Stimulated activated CD8-positive, alpha-beta memory T cell treated with anti-CD3 and anti-CD28 coated beads, Interleukin-7, amount 100 ng/mL, for 24 hours (primary cell): ENCODE data around the gene UBE2J1.
"Not testable (repeated sequence)": the region's sequence is repeated elsewhere in the genome, so short reads cannot be mapped to it uniquely, and the experiment has no call there.

Source experiments
- DNase-seq: peaks from one replicate; pipeline ENCODE4 v3.0.0-alpha.2; 2020; ENCODE audit warnings: low read depth

UBE2J1 gene, protein sequence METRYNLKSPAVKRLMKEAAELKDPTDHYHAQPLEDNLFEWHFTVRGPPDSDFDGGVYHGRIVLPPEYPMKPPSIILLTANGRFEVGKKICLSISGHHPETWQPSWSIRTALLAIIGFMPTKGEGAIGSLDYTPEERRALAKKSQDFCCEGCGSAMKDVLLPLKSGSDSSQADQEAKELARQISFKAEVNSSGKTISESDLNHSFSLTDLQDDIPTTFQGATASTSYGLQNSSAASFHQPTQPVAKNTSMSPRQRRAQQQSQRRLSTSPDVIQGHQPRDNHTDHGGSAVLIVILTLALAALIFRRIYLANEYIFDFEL

DNA sequence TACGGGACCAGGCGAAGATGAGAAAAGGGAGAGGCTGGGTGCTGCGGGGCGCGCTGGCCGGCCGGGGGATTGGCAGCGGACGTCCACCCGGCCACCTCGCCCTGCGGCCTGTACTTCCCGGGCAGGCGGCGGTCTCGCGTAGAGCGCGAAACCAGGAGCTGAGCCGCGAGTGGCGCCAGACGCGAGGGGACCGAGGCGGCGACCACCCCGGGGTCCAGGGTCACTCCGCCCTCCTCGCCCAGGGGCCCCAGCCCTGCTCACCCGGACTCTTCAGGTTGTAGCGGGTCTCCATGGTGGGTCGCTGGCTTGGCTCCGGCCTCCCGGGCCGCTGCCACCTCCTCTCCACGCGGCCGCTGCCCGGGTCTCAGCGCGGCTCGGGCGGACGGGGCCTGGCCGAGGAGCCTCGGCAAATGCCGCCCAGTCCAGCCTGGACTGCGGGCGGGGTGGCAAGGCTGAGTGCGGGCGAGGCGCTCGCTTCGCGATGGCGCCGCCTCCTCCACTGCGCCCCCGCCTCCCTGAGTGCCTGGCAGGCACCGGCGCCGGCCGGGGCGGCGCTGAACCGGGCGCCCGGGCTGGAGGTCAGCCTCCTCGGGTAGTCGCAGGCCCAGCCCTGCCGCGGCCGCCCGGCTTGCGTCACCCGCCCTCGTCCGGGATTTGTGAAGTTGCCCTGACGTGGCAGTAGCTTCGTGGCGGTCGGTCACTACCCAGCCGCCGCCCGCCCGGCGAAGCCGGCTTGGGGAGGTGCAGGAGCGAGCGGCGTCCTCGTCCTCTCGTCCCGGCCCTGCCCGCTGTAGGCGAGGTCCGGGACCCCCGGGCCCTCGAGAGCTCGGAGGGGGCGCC is at the start of gene UBE2J1:
UBE2J1 (minus strand) TSS at position 445 of the 840 bp plus-strand sequence; CDS start at position 292, 153 bp downstream.
- DNase-seq = peak; percentile 40

DNA sequence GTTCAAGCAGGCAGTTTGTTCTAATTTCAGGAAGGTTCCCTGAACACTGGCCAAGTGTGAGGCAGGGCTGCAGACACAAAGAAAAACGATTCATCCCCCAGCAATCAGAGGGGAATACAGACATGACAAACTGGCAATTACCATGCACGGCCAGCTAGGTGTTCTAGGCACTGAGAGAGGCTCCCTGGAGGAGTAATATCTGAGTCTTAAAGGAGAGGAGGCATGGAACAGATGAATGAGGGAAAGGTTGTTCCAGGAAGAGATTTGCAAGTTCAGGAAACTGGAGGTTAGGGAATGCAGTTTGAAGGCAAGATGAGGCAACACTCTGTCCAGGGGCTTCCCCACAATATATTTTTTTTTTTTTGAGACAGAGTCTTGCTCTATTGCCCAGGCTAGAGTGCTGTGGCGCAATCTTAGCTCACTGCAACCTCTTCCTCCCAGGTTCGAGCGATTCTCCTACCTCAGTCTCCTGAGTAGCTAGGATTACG is 48.4 kb upstream of the UBE2J1 start:
- no peak for DNase-seq

DNA sequence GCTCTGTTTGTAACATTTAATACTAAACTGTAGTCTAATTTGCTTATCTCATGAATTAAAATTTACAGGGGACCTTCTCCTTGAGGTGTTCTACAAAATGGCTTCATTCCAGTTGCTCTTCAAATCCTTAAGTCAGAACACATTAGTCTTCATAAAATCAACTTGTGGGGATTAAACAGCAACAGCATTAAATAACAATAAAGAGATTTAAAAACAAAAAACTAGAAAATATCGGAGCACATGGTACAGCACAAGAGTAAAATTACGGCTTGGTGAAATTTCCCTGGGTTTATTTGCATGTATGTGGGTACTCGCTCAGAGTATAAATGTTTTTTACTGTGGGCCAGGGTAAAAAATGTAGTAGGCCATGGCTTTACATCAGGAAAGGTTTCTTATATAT is 47.5 kb upstream of the UBE2J1 start:
- no peak for DNase-seq

DNA sequence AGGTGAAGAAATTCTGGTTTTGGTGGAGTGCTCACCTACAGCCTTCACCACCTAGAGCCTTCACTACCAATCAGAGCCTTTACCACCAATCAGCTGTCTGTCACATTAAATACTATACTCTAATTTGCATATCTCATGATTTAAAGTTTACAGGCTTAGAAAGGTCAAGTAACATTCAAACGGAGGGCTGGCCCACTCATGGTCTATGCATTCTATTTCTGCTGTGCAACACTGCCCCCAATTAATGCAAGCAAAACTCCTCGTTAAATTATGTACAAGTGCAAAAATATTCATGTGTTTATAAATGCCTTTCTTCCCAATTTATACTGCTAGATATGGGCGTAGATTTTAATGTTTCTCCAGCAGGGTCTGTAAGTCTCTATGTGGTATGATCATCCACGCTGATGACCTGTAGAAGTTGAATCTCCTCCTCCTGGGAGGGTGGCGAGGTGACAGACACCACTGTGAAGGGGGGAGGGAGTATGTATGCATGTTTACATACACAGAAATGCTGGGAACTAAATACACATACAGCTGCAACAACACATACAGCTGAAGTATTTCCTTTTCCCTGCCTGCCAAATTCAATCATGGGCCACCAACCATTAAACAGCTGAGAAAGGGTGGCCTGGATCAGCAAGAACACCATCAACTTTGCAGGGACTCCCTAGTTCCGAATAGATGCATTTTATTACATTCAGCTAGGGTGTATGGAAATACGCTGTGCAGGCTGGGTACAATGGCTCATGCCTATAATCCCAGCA is 46.4 kb upstream of the UBE2J1 start:
- no peak for DNase-seq

DNA sequence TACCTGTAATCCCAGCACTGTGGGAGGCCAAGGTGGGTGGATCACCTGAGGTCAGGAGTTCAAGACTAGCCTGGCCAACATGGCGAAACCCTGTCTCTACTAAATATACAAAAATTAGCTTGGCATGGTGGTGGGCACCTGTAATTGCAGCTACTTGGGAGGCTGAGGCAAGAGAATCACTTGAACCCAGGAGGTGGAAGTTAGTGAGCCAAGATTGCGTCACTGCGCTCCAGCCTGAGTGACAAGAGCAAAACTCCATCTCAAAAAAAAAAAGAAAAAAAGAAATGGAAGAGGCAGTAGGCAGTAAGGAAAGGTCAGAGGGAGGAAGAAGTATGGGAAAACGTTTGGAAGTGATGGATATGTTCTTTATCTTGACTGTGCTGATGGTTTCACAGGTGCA is 45.4 kb upstream of the UBE2J1 start:
- DNase-seq = not testable (repeated sequence)

DNA sequence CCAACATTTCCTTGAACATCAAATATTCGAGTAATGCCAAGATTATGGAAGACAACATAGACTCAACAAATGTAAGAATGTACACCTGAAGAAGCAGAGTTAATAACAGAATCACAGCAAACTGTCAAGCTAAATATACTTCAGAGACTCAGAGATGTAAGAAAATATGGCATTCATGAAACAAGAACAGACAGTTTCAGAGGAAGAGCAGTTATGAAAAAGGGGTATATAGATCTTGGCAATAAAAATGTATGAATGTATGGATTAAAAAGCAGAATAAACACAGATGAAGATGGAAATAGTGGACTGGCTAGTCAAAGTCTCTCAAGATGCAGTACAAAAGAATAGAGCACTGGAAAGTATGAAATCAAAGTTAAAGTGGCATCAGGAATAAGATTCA is 41.1 kb upstream of the UBE2J1 start:
- no peak for DNase-seq

DNA sequence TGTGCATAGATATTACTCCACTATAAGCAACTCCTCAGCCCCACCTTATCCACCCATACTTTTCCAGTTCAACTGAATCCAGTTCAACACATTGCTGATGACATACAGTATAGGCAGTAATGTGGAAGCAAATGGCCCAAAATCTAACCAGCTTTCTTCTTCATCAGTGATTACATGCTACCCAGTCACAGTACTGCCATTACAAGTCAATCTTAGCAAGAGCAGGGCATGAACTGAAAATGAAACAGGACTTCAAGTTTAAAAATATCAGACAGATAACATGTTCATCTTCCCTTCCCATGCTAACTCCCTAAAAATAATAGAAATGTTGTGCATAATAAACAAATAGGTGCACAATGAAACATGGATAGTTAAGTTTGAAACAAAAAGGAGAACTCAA is 40.3 kb upstream of the UBE2J1 start:
- no peak for DNase-seq

DNA sequence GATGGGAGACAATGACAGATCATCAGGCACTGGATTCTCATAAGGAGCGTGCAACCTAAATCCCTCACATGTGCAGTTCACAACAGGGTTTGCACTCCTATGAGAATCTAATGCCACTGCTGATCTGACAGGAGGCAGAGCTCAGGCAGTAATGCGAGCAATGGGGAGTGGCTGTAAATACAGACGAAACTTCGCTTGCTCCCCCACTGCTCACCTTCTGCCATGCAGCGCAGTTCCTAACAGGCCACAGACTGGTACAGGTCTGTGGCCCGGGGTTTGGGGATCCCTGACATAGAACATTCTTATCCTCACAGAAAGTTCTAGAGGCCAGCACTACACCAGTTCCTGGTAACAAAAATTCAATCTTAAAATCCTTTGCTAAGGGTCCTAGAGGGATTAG is 36.3 kb upstream of the UBE2J1 start:
- no peak for DNase-seq

DNA sequence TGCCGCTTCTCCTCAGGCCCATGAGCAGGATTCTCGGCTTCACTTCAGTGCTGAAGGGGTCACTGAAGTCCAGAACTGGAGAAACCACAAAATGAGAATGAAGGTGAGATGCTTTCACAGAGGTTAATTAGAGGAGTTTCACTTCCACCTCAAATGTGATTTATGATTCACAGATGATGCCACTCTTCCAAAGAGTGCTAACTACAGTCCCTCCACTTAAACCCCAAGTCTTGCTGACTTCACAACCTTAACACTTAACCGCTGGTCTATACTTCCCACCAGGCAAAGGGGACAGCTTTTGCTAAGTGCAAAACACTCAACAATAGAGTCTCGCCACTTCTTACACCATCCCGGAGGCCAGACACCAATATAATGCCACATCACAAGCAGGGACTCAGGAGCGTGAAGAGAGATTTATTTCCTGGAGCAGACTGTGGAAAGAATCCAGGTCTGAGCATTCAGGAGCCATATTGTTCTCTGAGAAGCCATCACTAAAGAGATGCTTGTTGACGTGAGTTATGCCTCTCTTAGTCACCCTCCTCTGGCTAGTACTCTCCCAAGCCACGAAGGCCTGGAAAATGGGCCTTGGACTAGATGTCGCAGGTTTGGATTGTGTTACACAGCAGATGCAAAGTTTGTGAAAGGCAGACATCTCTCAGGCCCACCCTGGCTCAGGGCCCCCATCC is 35.1 kb upstream of the UBE2J1 start:
- DNase-seq = no peak

DNA sequence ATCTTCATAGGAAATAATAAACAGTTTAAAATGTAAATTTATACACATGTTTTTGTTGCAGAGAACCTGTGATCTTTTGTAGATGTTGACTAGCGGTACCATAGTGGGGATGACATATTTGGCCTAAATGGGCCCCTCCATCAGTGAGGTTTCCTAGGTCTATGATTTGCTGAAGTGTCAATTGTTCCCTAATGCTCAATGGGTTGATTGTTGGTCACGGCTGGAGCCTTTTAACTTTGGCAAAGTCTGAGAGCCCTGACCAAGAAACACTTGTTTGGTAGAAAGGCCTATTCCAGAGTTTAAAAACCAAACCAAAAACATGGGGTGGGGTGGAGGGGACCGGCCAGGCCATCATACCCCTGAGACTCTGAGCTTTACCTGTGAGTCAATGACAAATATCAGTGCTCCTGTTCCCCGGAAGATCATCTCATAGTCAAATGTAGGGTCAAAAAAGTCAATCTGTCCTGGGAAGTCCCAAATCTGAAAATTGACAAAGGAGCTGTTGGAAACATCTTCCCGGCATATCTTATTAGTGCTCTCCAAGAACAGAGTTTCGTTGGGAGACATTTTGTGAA is 34.5 kb upstream of the UBE2J1 start:
- DNase-seq = no peak

DNA sequence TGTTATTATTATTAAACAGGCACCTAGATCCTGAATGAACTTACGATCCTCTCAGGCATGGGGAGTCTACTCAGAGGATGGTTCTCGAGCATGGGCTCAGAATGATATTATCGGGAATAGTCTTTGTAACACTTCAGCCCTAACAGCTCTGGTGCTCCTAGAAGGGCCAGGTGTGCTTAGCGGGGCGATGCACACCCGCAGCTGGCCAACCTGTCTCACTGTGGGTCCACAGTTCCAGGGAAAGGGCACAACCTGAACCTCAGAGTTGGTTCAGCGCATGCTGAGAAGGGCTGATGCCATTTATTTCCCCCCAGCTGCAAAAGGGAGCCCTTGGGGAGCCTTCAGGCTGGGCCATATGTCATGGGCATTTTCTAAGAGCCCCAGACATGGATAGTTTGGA is 33.3 kb upstream of the UBE2J1 start:
- no peak for DNase-seq

DNA sequence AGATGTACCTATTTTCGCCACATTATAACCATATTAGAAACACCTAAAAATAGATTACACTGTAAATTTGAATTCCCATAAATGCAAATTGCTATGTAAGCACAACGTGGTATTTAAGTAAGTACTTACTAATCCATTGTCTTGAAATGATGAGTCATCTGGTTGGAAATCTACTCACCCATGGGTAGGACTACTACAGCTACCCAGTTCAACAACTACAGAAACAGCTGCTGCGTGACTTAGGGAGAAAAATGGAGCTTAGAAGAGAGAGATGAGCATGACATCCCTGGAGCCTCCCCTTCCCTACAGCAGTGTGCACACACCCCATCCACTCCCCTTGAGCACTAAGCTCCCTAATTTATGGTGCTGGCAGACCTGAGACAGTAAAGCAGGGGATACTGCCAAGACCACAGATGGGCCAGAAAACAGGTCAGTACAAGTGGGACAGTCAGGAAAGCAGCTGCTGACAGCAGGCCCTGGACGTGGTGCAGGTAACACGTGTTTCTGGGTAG is 32.7 kb upstream of the UBE2J1 start:
- no peak for DNase-seq

DNA sequence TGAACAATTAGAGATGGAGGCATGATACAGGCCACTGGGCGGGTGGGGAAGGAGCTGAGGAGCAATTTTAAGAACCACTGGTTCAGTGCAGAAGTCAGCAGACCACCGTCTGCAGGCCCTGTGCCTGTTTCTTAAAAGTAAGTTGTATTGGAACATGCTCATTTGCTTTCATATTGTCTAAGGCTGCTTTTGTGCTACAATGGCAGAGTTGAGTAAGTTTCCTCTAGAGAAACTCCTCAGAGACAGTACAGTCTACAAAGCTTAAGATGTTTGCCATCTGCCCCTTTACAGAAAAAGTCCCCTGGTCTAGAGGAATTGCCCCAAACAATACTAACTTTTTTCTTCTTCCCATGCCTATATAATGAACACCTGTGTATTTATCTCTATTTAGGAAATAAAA is 28.5 kb upstream of the UBE2J1 start:
- no peak for DNase-seq

DNA sequence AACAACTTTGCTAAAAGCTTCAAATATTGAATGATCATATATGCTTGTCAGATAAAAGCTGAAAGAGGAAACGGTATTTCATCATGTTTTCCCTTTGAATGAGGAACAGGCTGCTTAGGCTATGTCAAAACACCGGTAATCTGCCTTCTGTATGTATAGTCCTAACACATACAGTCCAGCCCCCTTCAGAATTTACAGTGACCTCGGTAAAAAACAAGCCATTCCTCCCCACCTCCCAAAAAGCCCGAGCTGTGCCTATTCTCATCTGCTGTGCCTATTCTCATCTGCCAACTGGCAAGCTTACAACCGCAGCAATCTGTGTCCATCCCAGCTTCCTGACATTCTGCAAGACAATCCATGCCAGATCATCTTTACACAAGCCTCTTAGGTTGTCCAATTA is 26.8 kb upstream of the UBE2J1 start:
- no peak for DNase-seq

DNA sequence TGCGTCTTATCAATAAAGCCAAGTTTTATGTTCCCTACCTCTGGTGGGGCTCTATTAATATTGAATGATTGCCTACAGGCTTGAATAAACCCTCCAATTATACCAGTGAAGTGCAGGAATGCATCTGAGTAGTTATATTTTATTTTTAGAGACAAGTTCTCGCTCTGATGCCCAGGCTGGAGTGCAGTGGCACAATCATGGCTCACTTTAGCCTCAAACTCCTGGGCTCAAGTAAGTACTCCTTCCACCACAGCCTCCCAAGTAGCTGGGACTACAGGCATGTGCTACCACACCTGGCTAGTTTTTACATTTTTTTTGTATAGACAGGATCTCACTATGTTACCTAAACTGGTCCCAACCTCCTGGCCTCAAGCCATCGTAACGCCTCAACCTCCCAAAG is 26.1 kb upstream of the UBE2J1 start:
- DNase-seq = no peak

DNA sequence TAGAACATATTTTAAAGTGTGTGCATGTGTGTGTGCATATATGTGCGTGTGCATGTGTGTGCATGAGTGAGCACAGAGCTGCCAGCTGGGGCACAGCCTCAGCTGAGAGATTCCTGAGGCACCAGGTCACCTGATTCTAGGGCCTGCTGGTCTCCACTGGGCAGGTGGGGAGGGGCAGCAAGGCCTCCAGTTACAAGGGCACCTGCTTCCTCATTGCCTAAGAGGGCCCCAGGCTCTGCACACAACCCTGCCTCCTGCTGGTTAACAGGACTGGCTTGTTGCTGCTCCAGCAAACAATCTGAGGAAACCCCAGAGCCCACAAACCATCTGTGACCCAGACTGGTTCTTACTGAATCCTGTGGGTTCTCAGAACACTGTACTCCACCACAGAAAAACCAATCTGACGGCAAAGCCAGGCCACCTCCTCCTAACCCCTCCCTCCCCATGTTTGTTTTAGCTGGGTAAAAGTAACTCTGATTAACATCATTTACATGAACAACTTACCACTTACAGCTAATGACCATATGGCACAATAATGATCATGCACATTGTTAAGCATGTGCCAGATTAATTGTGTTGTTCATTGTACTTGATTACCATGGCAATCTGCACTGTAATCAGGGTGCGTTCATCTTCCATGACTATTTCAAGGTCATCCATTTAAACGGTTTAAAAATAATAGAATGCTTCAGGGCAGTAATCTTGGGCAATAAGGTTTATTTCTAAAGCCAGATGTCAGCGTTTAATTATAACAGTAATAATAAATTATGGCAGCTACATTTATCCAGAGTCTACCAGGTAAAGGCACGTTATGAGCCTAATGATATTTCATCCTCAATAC is 23.1 kb upstream of the UBE2J1 start:
- DNase-seq = peak; percentile 30

DNA sequence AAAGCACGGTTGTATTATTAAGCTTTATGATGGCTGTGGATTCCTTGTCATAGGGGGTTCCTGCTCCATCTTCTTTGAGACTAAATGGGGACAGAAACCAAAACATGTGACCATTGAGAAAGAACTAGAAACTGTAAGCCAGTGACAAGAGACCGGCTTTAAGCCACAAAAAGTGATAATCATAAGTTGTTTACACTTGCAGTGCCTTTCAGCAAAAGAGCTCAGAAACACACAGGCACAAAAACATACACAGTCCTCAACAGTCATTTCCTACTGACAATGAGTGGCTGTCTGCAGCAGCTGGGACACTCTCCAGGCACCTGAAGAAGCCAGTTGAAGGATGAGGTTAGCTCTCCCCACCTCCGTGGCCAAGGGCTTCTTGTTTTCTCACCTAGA is 20.0 kb upstream of the UBE2J1 start:
- no peak for DNase-seq

DNA sequence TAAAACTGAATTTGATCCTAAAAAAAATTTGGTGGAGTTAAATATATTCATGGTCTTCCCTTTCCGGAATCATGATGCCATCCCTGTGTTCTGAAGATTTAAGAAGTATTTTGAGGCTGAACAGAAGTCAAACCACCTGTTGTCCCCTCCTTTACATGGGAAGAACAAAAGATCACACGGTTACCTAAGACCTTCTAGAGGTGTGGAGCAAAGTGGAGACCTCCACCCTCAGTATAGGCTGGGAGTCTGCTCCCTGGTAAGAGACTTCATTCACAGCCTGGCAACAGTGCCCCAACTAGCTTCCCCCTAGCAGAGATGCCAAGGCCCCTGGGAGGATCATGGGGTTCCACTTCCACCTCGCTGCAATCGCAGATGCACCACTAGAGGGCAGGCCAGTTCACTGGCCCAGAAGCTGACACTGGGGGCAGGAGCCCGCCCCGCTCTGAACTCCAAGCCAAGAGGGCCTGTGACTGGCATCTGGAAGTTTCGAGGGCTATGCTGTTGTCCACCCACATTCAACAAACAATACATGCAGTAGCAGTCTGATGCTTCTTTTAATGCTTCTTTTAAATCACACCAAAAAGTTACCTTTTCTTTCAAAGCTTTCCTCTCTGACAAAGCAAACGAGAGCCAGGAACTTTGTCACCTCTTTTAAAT is 19.5 kb upstream of the UBE2J1 start:
- DNase-seq = peak; percentile 55

DNA sequence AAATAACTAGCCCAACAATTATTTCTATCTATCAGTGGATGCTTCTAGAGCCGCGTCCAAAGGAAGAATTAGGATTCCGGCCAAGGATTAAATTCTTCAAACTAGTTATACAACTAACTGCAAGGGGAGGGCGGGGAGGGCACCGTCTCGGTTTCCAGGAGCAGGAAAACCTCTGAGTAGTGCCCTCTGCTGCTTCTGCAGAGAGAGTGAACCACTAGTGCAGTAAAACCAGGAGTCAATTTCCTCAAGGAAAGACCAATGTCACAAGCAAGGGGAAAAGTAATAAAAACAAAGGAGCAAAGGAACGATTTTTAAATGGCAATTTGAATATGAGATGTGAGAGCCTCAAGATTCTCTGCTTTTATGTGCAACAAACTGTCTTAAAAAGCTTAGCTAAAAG is 16.5 kb upstream of the UBE2J1 start:
- DNase-seq = no peak

DNA sequence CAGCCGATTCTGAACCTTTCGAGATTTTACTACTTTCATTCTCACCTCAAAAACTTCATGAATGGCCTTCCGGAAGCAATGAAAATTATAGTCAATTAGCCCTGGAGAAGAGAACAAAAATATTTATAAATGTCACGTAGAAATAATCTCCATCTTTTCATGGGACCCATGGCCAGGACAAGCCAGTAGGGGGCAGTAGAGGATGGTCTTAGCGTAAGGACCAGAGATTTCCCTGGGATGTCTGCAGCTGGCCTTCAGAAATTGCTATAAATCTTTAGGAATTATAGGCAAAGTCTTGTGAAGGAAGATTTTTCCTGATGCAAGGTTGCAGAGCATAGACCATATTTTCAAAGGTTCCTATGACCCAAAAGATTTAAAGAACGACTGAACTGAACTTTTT is 15.6 kb upstream of the UBE2J1 start:
- DNase-seq = peak; percentile 39
